Ishikawa (cell line): ENCODE data around the gene VPS37B.

Source experiments
- CREB1 ChIP-seq: IDR thresholded peaks from 2 replicates; pipeline ENCODE4 v1.6.1; 2012; ENCODE audit warnings: low read depth
- EP300 ChIP-seq: IDR thresholded peaks from 2 replicates; pipeline ENCODE4 v1.6.1; 2012; ENCODE audit warnings: borderline replicate concordance
- MAX ChIP-seq: IDR thresholded peaks from 2 replicates; pipeline ENCODE4 v1.6.1; 2012
- RAD21 ChIP-seq: IDR thresholded peaks from 2 replicates; pipeline ENCODE4 v1.6.1; 2012; ENCODE audit warnings: low read depth
- TAF1 ChIP-seq: IDR thresholded peaks from 2 replicates; pipeline ENCODE4 v1.6.1; 2012; ENCODE audit warnings: low read depth, mild to moderate bottlenecking
- YY1 ChIP-seq: IDR thresholded peaks from 2 replicates; pipeline ENCODE4 v1.6.1; 2012; ENCODE audit warnings: low read depth

- TF ChIP-seq EP300 = no peak
- no peak for TF ChIP-seq TAF1
- no peak for TF ChIP-seq CREB1
- TF ChIP-seq MAX = no peak
- TF ChIP-seq RAD21 = no peak
- no peak for TF ChIP-seq YY1
Measured at GRCh38 chr12:122886161-122886560, 9.8 kb downstream of the VPS37B start.
